Panc1 (cell line): ENCODE measurements around the gene RMDN3.

Source experiments
- CTCF ChIP-seq: fragments of 450-650 bp; IDR thresholded peaks from 2 replicates; pipeline ENCODE4 v1.5.1; 2017; ENCODE audit warnings: mild to moderate bottlenecking
- POLR2AphosphoS5 ChIP-seq: IDR thresholded peaks from 2 replicates; pipeline ENCODE4 v1.6.1; 2012; ENCODE audit warnings: mild to moderate bottlenecking, low read depth, low read length, moderate library complexity
- SIN3A ChIP-seq: IDR thresholded peaks from 2 replicates; pipeline ENCODE4 v1.6.1; 2012; ENCODE audit warnings: low read depth, mild to moderate bottlenecking, low read length, moderate library complexity, borderline replicate concordance; ENCODE audit not compliant: insufficient read depth
- TCF7L2 ChIP-seq: IDR thresholded peaks from 2 replicates; pipeline ENCODE4 v1.6.1; 2011; ENCODE audit warnings: mild to moderate bottlenecking, low read depth, low read length, inconsistent platforms
- TF ChIP-seq, protein P1 (sequence below), 2 experiments: IDR thresholded peaks; 2 replicates each; pipeline ENCODE4 v1.6.1; 2011 to 2012; ENCODE audit warnings: low read depth in 2 of 2, control low read depth in 1 of 2, low read length in 1 of 2, mild to moderate bottlenecking in 1 of 2, moderate library complexity in 1 of 2; ENCODE audit not compliant: insufficient read depth in 1 of 2

- TF ChIP-seq, protein P1, sequence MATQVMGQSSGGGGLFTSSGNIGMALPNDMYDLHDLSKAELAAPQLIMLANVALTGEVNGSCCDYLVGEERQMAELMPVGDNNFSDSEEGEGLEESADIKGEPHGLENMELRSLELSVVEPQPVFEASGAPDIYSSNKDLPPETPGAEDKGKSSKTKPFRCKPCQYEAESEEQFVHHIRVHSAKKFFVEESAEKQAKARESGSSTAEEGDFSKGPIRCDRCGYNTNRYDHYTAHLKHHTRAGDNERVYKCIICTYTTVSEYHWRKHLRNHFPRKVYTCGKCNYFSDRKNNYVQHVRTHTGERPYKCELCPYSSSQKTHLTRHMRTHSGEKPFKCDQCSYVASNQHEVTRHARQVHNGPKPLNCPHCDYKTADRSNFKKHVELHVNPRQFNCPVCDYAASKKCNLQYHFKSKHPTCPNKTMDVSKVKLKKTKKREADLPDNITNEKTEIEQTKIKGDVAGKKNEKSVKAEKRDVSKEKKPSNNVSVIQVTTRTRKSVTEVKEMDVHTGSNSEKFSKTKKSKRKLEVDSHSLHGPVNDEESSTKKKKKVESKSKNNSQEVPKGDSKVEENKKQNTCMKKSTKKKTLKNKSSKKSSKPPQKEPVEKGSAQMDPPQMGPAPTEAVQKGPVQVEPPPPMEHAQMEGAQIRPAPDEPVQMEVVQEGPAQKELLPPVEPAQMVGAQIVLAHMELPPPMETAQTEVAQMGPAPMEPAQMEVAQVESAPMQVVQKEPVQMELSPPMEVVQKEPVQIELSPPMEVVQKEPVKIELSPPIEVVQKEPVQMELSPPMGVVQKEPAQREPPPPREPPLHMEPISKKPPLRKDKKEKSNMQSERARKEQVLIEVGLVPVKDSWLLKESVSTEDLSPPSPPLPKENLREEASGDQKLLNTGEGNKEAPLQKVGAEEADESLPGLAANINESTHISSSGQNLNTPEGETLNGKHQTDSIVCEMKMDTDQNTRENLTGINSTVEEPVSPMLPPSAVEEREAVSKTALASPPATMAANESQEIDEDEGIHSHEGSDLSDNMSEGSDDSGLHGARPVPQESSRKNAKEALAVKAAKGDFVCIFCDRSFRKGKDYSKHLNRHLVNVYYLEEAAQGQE (IDR thresholded peaks at IDR 0.05; ENCODE audit: insufficient read depth in 1 of 2, low read depth in 2 of 2, low read length in 1 of 2) = no peak
- TF ChIP-seq CTCF = no peak
- TF ChIP-seq POLR2AphosphoS5 = no peak
- TF ChIP-seq TCF7L2 = no peak
- no peak for TF ChIP-seq SIN3A
Observed at GRCh38 chr15:40691737-40692136, 63.3 kb downstream of the RMDN3 start.
